ENCODE results near the gene RAD23A.

RAD23A gene

GRCh38 chr19:13002166-13002898, 56.7 kb downstream of the RAD23A start:
- no peak for DNase-seq

- no peak for DNase-seq
Measured at GRCh38 chr19:13003081-13003480, 57.4 kb downstream of the RAD23A start.
